ENCODE results near the gene DCHS1. TPM values are rescaled to one million over a fixed set of nuclear protein-coding genes. Genes with fewer than 3 reads are reported as not detected.

Gene DCHS1
- total and polyA plus RNA-seq, 2 of the 13 experiments (the other 11 are each of a cell fraction or from before 2014, with no cell fraction given): under 0.01 to 0.03 TPM

- no peak for TF ChIP-seq PAXIP1 (CRISPR knock-in tag; conservative IDR thresholded peaks at IDR 0.05)
- no peak for TF ChIP-seq HNF4A (CRISPR knock-in tag; IDR thresholded peaks at IDR 0.05)
- TF ChIP-seq ZNF576 (CRISPR knock-in tag; IDR thresholded peaks at IDR 0.05): no peak
These were observed 8.5 kb downstream of the DCHS1 start (continued) for GRCh38 chr11:6646918-6647679.

GRCh38 chr11:6646576-6646917 lies 9.1 kb downstream of the DCHS1 start:
- no peak overlapping the region for H2AFZ ChIP-seq (ENCODE audit: low read length)
- H3K27me3 ChIP-seq (ENCODE audit: control insufficient read depth in 1 of 2, insufficient read depth in 2 of 2, low read length in 2 of 2): peaks cover 4 to 99% of the 10 kb centered on the region in 2 experiments; a peak in 4 of 5 replicates
- no peak overlapping the region for H3K27ac ChIP-seq (ENCODE audit: extremely low read length, insufficient read depth, low read length)
- DNase-seq (ENCODE audit: low spot score) (no peak), FAIRE-seq (no peak), ATAC-seq (no peak)
- no peaks in the 10 kb centered on the region for H3K9me3 ChIP-seq (ENCODE audit: low read length)
- BruUV-seq (replicated peaks): no TSS peak
- in situ Hi-C loops (cut with HindIII; ENCODE audit: extremely low pct_ligation_motif_present, low pct_unique_long_range_greater_than_20kb) (no loop called here), intact Hi-C loops (cut with micrococcal nuclease; ENCODE audit: unreplicated experiment) (no loop called here)
- H3K36me3 ChIP-seq (replicated peaks in 1 of 2; ENCODE audit: control insufficient read depth in 1 of 2, insufficient read depth in 2 of 2, low read length in 2 of 2): no peaks in the 10 kb centered on the region
- no peak for TF ChIP-seq ASH2L (IDR thresholded peaks at IDR 0.05; ENCODE audit: insufficient read length, low read depth, low read length)
- no peaks in the 10 kb centered on the region for H3K79me2 ChIP-seq (ENCODE audit: insufficient read depth, low read length)
- no peak overlapping the region for H3K9ac ChIP-seq (ENCODE audit: insufficient read depth, low read depth, low read length)
- 29% methylated on average over 3 of the region's 3 CpGs for WGBS (ENCODE audit: low lambda C conversion rate)
- no peak overlapping the region for H3K4me3 ChIP-seq (replicated peaks in 1 of 3; ENCODE audit: insufficient read depth in 1 of 3, low read depth in 2 of 3, low read length in 3 of 3)
- no peak overlapping the region for H3K4me2 ChIP-seq (ENCODE audit: low read depth, low read length)
- no peaks in the 10 kb centered on the region for H3K4me1 ChIP-seq (ENCODE audit: insufficient read depth, low read length)
- H4K20me1 ChIP-seq (ENCODE audit: insufficient read depth, low read length): no peaks in the 10 kb centered on the region; the same call in 1 of the 2 replicates
- ChIA-PET POLR2A (no interaction called here), CTCF (ENCODE audit: low intra/inter-chr PET ratio, low total read pairs) (no interaction called here)
